A673 (cell line): ENCODE results near the gene ATF6. TPM values are rescaled to one million over a fixed set of nuclear protein-coding genes. Genes with fewer than 3 reads are reported as not detected.
A peak's percentile ranks its signal among the peaks of the same experiment; 100 is the strongest.

Experiments used
- BruUV-seq: library from RNA; stranded (reverse); fragments of 400-500 nt; replicated peaks from 2 replicates; lab custom pipeline; 2021; lab: Mats Ljungman, UMichigan
- CTCF ChIA-PET: fragments of 300-600 bp; sonication (Branson Sonifier 250); formaldehyde crosslinking; loops from one replicate; lab custom pipeline; 2022; ENCODE audit warnings: antibody characterized with exemption; lab: Charles Lee
- POLR2A ChIA-PET: fragments of 300-600 bp; sonication (Branson Sonifier 250); formaldehyde crosslinking; loops from one replicate; lab custom pipeline; 2022; ENCODE audit warnings: antibody characterized with exemption; ENCODE audit not compliant: low non-redundant PET; lab: Charles Lee
- DNase-seq: peaks from one replicate; pipeline ENCODE4 v3.0.0-alpha.2; 2015; ENCODE audit warnings: low spot score
- H3K27ac ChIP-seq: fragments of 200-600 bp; sonication (generic); 2 replicates; pipeline ENCODE4 v1.5.1; 2016; ENCODE audit warnings: mixed run types, low read depth, mild to moderate bottlenecking, mixed read lengths, antibody characterized with exemption, low read length; ENCODE audit not compliant: poor library complexity, severe bottlenecking
- H3K27me3 ChIP-seq: fragments of 200-600 bp; sonication (generic); replicated peaks from 2 replicates; pipeline ENCODE4 v1.6.1; 2017; ENCODE audit warnings: mixed run types, low read depth, mild to moderate bottlenecking, mixed read lengths, antibody characterized with exemption, low read length; ENCODE audit not compliant: insufficient read depth, poor library complexity
- H3K36me3 ChIP-seq: fragments of 200-600 bp; sonication (generic); 2 replicates; pipeline ENCODE4 v1.6.1; 2016; ENCODE audit warnings: mixed run types, mild to moderate bottlenecking, mixed read lengths, antibody characterized with exemption, low read length; ENCODE audit not compliant: insufficient read depth, poor library complexity, severe bottlenecking
- H3K4me1 ChIP-seq: fragments of 200-600 bp; sonication (generic); 2 replicates; pipeline ENCODE4 v1.6.1; 2017; ENCODE audit warnings: mixed run types, mild to moderate bottlenecking, mixed read lengths, antibody characterized with exemption, low read length; ENCODE audit not compliant: insufficient read depth, poor library complexity, severe bottlenecking
- H3K4me3 ChIP-seq: fragments of 200-600 bp; sonication (generic); 2 replicates; pipeline ENCODE4 v1.5.1; 2016; ENCODE audit warnings: low read depth, mixed run types, mild to moderate bottlenecking, mixed read lengths, low read length; ENCODE audit not compliant: poor library complexity, severe bottlenecking
- H3K9me3 ChIP-seq: fragments of 200-600 bp; sonication (generic); 2 replicates; pipeline ENCODE4 v1.6.1; 2016; ENCODE audit warnings: mixed run types, low read depth, mild to moderate bottlenecking, mixed read lengths, antibody characterized with exemption, low read length; ENCODE audit not compliant: poor library complexity, severe bottlenecking
- CTCF ChIP-seq: fragments of 300-800, 200-600 bp; sonication (generic); conservative IDR thresholded peaks from 2 replicates; pipeline ENCODE4 v1.5.1; 2017; ENCODE audit warnings: low read depth, mild to moderate bottlenecking, antibody characterized with exemption, low read length, moderate library complexity, mixed read lengths
- EZH2 ChIP-seq: fragments of 200-600 bp; sonication (generic); IDR thresholded peaks from 2 replicates; pipeline ENCODE4 v1.6.1; 2017; ENCODE audit warnings: borderline replicate concordance, low read depth, mild to moderate bottlenecking, mixed read lengths, antibody characterized with exemption, low read length; ENCODE audit not compliant: poor library complexity, severe bottlenecking
- intact Hi-C: fragments of 100-400 bp; cut with micrococcal nuclease; formaldehyde crosslinking; loops from one replicate; pipeline ENCODE4 v1.10.0; 2022; ENCODE audit not compliant: unreplicated experiment
- total RNA-seq: library from RNA; stranded (reverse); gene quantifications from 2 replicates; pipeline ENCODE4 v1.2.3, GENCODE V29; 2021

Gene ATF6
- total RNA-seq, 1 experiment from 2014 or later: 21.8 TPM

GRCh38 chr1:161747801-161748200 is 18.3 kb upstream of the ATF6 start:
- H3K27me3 ChIP-seq: no peaks in the 10 kb centered on the region
- peaks cover 12% of the 10 kb centered on the region for H3K4me1 ChIP-seq
- CTCF ChIA-PET: no interaction called here
- no TSS peak for BruUV-seq
- POLR2A ChIA-PET: no interaction called here
- peaks cover 19% of the 10 kb centered on the region for H3K36me3 ChIP-seq
- no peak overlapping the region for H3K4me3 ChIP-seq
- TF ChIP-seq EZH2: no peak
- no peak for TF ChIP-seq CTCF
- H3K27ac ChIP-seq: no peak overlapping the region
- DNase-seq: no peak
- H3K9me3 ChIP-seq: no peaks in the 10 kb centered on the region
- intact Hi-C loops: no loop called here

GRCh38 chr1:161749509-161750407 is 16.4 kb upstream of the ATF6 start, which contains the start of gene DUSP12:
Gene DUSP12 (plus strand): TSS chr1:161749786. CDS start chr1:161749802, 16 bp downstream.
- Histone ChIP-seq H3K9me3 (no peaks in the 10 kb centered on the region), H3K27me3 (no peaks in the 10 kb centered on the region), H3K4me1 (peaks cover 12% of the 10 kb centered on the region), H3K4me3 (peak within 1 kb of the TSS; percentile 74), H3K27ac (peak within 1 kb of the TSS; percentile 87), H3K36me3 (peaks cover 39% of the 10 kb centered on the region)
- no peak for TF ChIP-seq EZH2
- peak; percentile 50 for TF ChIP-seq CTCF
- ChIA-PET POLR2A (no interaction called here), CTCF (interaction anchor here (0.9 to 1.2 kb wide), 2 partner anchors 8 to 10 kb away, joined by 3 read pairs; no protein-coding TSS in a partner anchor)
- peak; percentile 98 for DNase-seq
- intact Hi-C loops: loop anchor here (2.0 kb wide), 1 partner anchor 23 kb away; no protein-coding TSS in a partner anchor
- BruUV-seq: no TSS peak

GRCh38 chr1:161763522-161764098 is 2.5 kb upstream of the ATF6 start:
- POLR2A ChIA-PET: interaction anchor here (0.6 kb wide), 1 partner anchor 487 kb away, joined by 4 read pairs; no protein-coding TSS in a partner anchor
- peak; percentile 45 for DNase-seq
- H3K36me3 ChIP-seq: peaks cover 2% of the 10 kb centered on the region
- CTCF ChIA-PET: no interaction called here
- no peak overlapping the region for H3K4me3 ChIP-seq
- H3K4me1 ChIP-seq: peaks cover 9% of the 10 kb centered on the region
- TF ChIP-seq EZH2 (no peak), CTCF (peak; percentile 80)
- no peaks in the 10 kb centered on the region for H3K9me3 ChIP-seq
- no peaks in the 10 kb centered on the region for H3K27me3 ChIP-seq
- intact Hi-C loops: loop anchor here (10.0 kb wide), 2 partner anchors 271 to 511 kb away; no protein-coding TSS in a partner anchor
- no TSS peak for BruUV-seq
- H3K27ac ChIP-seq: no peak overlapping the region
